Stomach (tissue), 9 donors: ENCODE measurements around the gene DBN1. TPM values are rescaled to one million over a fixed set of nuclear protein-coding genes. Genes with fewer than 3 reads are reported as not detected.
A peak's percentile ranks its signal among the peaks of the same experiment; 100 is the strongest.

Source experiments
- DNase-seq, 2 donors: peaks; one replicate each; pipeline versions ENCODE4 v3.0.0 to v3.0.0-alpha.2; 2013 to 2019
- H3K27ac ChIP-seq, 5 donors: fragments of 200-600 bp in 4 of 5; sonication (generic) in 4 of 5; one replicate each; pipeline ENCODE4 v1.5.1; 2013 to 2019; ENCODE audit warnings: mild to moderate bottlenecking in 1 of 5, moderate library complexity in 1 of 5
- H3K27me3 ChIP-seq, 3 donors: fragments of 200-600 bp; sonication (generic); one replicate each; pipeline ENCODE4 v1.5.1; 2017 to 2019; ENCODE audit warnings: mixed run types in 1 of 3
- H3K36me3 ChIP-seq, 4 donors: fragments of 200-600 bp; sonication (generic); 1 replicate in 3 of 4; 2 replicates in 1 of 4; pipeline ENCODE4 v1.5.1; 2016 to 2019
- H3K4me1 ChIP-seq, 4 donors: fragments of 200-600 bp; sonication (generic); one replicate each; pipeline ENCODE4 v1.5.1; 2016 to 2019
- H3K4me3 ChIP-seq, 4 donors: fragments of 200-600 bp; sonication (generic) in 3 of 4; one replicate each; pipeline ENCODE4 v1.5.1; 2016 to 2019; ENCODE audit warnings: mild to moderate bottlenecking in 1 of 4
- H3K9me3 ChIP-seq, 4 donors: fragments of 200-600 bp; sonication (generic); one replicate each; pipeline ENCODE4 v1.5.1; 2016 to 2019
- EP300 ChIP-seq: sonication (generic); formaldehyde crosslinking; IDR thresholded peaks from one replicate; pipeline ENCODE4 v1.6.1; 2017; ENCODE audit warnings: antibody characterized with exemption
- POLR2A ChIP-seq, 4 donors: fragments of 450-650 bp; IDR thresholded peaks; one replicate each; pipeline ENCODE4 v1.6.1; 2016; ENCODE audit warnings: antibody characterized with exemption in 4 of 4, control low read depth in 2 of 4, mild to moderate bottlenecking in 1 of 4, moderate library complexity in 1 of 4
- POLR2AphosphoS5 ChIP-seq, 3 donors: sonication (generic); formaldehyde crosslinking; IDR thresholded peaks; one replicate each; pipeline ENCODE4 v1.6.1; 2016; ENCODE audit warnings: antibody characterized with exemption in 3 of 3
- WGBS, 5 donors: extraction: QIAGEN DNeasy Blood & Tissue Kit in 3 of 5; methylation state at CpG; one replicate each; pipeline versions ENCODE4 v1.1.5 to v1.1.7; 2013 to 2018; 5-methylcytosine and 5-hydroxymethylcytosine counted together
- intact Hi-C: fragments of 100-400 bp; cut with DNase I; formaldehyde crosslinking; loops from one replicate; pipeline ENCODE4 v1.15.1; 2023; ENCODE audit warnings: low total_unique reads
- polyA plus RNA-seq, 3 donors: library from polyadenylated mRNA; stranded (reverse); fragments of 200-250 nt; gene quantifications; one replicate each; pipeline ENCODE4 v1.2.3, GENCODE V29; 2013
- total RNA-seq, 5 donors: library from RNA; depleted of rRNA; stranded (reverse); fragments of >200 nt; gene quantifications; one replicate each; pipeline versions ENCODE4 v1.1.0 to v1.2.3, GENCODE V29; 2014 to 2016
- TF ChIP-seq, protein P1 (sequence below), 7 experiments: fragments of 450-650 bp in 4 of 7; fragments of 200-600 bp in 3 of 7; sonication (generic) in 3 of 7; IDR thresholded peaks; one replicate each; pipeline ENCODE4 v1.5.1; 2016 to 2019; ENCODE audit warnings: antibody characterized with exemption in 7 of 7, control low read depth in 2 of 7, mild to moderate bottlenecking in 1 of 7
- donor health status: healthy with polysubstance abuse.
- donor health status: Bipolar disorder and iron deficiency.
- donor health status: healthy.

The DBN1 gene
- total and polyA plus RNA-seq, 8 donors: 14.7 to 78.1 (median 36.5) TPM

DNA sequence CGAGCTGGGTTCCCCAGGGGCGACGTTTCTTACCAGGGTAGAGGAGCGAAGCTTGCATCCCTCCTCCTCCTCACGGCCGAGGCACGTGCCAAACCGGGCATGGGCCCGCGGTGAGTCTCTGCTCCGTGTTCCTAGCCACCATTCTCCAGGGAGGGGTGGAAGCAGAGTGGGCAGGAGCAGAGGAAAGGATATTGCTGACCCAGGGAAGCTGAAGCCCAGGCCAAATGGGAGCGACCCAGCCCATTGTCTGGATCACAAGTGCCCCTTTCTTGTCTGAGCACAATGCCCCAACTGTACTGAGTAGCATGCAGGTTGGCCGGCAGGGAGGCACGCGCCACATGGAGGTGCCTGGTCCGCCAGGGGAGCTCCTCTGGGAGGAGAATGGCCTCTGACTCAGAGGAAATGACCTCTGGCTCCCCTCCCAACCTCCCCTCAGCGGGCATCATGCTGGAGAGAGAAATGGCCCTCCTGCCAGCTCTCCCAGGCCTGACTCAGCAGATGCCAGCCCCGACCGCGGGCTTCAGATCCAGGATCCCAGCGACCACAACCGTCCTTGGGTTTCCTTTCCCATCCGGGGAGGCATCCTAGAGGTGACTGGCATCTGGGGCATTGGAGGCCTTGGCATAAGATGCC is 25.7 kb downstream of the DBN1 start:
- Histone ChIP-seq H3K9me3 (no peaks in the 10 kb centered on the region), H3K27ac (peak overlapping the region in 1 of 5 donors; percentile 23), H3K36me3 (peaks cover 0 to 2% (median 2%) of the 10 kb centered on the region in 4 donors), H3K27me3 (peaks cover 0 to 49% (median 12%) of the 10 kb centered on the region in 3 donors), H3K4me3 (peak overlapping the region; percentile 58 to 75 (median 70)), H3K4me1 (peaks cover 23 to 34% (median 27%) of the 10 kb centered on the region in 4 donors)
- DNase-seq: peak; percentile 54 to 81
- intact Hi-C loops: no loop called here
- TF ChIP-seq, protein P1, sequence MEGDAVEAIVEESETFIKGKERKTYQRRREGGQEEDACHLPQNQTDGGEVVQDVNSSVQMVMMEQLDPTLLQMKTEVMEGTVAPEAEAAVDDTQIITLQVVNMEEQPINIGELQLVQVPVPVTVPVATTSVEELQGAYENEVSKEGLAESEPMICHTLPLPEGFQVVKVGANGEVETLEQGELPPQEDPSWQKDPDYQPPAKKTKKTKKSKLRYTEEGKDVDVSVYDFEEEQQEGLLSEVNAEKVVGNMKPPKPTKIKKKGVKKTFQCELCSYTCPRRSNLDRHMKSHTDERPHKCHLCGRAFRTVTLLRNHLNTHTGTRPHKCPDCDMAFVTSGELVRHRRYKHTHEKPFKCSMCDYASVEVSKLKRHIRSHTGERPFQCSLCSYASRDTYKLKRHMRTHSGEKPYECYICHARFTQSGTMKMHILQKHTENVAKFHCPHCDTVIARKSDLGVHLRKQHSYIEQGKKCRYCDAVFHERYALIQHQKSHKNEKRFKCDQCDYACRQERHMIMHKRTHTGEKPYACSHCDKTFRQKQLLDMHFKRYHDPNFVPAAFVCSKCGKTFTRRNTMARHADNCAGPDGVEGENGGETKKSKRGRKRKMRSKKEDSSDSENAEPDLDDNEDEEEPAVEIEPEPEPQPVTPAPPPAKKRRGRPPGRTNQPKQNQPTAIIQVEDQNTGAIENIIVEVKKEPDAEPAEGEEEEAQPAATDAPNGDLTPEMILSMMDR (IDR thresholded peaks at IDR 0.05): no peak
- peak in 1 of 3 donors; percentile 40 for TF ChIP-seq POLR2AphosphoS5 (IDR thresholded peaks at IDR 0.05)
- 4 to 14% (median 7%) methylated on average over 9 to 23 of the region's 23 CpGs for WGBS, 5 donors

DNA sequence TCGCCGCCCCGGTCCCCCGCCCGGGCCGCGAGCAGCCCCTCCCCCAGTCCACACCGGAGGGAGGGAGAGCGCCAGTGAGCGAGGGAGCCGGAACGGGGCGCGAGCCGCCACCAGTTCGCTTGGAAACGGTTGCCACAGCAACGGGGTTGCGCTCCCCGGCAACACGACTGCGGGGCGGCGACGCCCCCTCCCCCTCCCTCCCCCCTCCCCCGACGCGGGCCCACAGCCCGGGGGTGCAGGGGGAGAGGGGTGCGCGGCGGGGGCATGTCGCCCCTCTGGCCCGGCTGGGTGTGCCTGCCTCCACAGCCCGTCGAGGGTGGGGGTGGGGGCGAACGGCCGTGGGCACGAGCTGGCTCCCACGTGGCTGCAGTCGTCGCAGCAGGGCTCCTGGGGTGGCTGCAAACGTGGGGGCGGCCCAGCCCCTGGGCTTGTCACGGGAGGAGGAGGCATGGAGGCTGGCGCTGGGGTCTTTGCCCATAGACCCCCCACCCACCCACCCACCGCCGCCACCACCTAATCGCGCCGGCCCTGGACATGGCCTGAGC is 26.3 kb downstream of the DBN1 start:
- Histone ChIP-seq H3K27me3 (peaks cover 0 to 43% (median 12%) of the 10 kb centered on the region in 3 donors), H3K4me1 (peaks cover 23 to 34% (median 27%) of the 10 kb centered on the region in 4 donors), H3K36me3 (peaks cover 0 to 8% (median 8%) of the 10 kb centered on the region in 4 donors), H3K9me3 (no peaks in the 10 kb centered on the region), H3K4me3 (peak overlapping the region; percentile 58 to 75 (median 70)), H3K27ac (peak overlapping the region in 4 of 5 donors; percentile 32 to 73 (median 56))
- DNase-seq: peak; percentile 46 to 91
- TF ChIP-seq POLR2AphosphoS5 (IDR thresholded peaks at IDR 0.05) (no peak), EP300 (no peak), POLR2A (IDR thresholded peaks at IDR 0.05) (no peak)
- TF ChIP-seq, protein P1 (IDR thresholded peaks at IDR 0.05): no peak
- 0 to 4% (median 1%) methylated on average over 3 to 50 of the region's 52 CpGs for WGBS, 5 donors
- intact Hi-C loops: no loop called here

DNA sequence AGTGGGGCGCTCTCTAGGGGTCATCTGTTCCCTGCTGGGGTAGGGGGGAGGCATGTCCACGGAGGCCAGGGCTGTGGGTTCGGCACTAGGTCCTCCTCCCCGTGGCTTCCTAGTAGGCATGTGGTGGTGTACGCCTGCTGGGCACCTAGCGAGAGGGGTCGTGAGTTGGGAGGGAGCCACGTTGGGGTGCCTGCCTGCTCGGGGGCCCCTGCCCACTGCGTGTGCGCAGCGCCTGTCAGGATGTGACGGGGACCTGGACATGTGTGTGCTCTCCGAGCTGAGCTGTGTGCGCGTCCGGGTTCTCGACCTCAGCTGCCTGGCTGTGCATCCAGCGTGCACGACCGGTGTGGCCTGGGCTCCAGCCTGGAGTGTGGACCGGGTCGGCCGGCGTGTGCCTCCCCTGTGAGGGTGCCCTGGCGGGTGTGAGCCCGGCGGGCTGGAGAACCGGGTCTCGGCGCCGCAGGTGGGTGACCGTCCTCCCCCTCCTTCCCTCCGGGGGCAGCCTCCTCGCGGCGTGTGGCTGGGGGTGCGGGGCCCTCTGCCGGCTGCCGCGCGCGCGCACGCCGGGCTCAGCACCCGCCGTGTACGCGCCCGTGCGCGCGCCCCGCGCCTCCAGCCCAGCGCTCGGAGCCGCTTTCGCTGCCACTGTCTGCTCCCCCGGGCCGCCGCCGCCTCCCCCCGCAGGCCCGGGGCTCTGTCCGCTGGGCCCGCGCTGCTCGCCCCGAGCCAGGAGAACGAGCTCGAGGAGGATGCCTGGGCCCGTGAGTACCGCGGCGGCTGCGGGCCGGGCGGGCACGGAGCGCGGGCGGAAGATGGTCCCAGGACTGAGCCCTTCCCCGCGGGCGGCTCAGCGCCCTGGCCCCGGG is 27.0 kb downstream of the DBN1 start, which contains the start of gene PRR7:
TSS of gene PRR7 (plus strand) at position 615 of the 866 bp plus-strand sequence. CDS start 8,254 bp downstream, outside the sequence.
- H3K4me1 ChIP-seq: peaks cover 23 to 34% (median 27%) of the 10 kb centered on the region in 4 donors
- peak within 1 kb of the TSS; percentile 32 to 73 (median 46) for H3K27ac ChIP-seq
- H3K9me3 ChIP-seq: no peaks in the 10 kb centered on the region
- H3K27me3 ChIP-seq: peaks cover 0 to 42% (median 12%) of the 10 kb centered on the region in 3 donors
- H3K36me3 ChIP-seq: peaks cover 6 to 15% (median 15%) of the 10 kb centered on the region in 4 donors
- H3K4me3 ChIP-seq: peak within 1 kb of the TSS; percentile 58 to 75 (median 70)
- DNase-seq: peak; percentile 66 to 90
- TF ChIP-seq, protein P1 (IDR thresholded peaks at IDR 0.05): no peak
- TF ChIP-seq POLR2A (IDR thresholded peaks at IDR 0.05) (no peak), POLR2AphosphoS5 (IDR thresholded peaks at IDR 0.05) (peak in 1 of 3 donors; percentile 17), EP300 (no peak)
- intact Hi-C loops: no loop called here
- 0 to 1% (median 0%) methylated on average over 11 to 76 of the region's 89 CpGs for WGBS, 5 donors

DNA sequence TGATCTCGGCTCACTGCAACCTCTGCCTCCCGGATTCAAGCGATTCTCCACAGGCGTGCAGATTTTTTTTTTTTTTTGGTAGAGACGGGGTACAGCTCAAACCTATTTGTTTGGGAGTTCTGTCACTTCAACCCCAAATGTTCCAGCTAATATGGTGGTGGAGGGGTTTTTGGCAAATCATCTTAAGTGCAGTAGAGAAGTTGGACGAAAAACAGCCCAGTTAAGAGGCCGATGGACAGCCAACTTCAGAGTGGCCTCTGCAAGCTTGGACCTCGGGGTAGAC is 27.6 kb downstream of the DBN1 start:
- H3K27ac ChIP-seq: peak overlapping the region in 3 of 5 donors; percentile 34 to 73 (median 66)
- intact Hi-C loops: no loop called here
- H3K4me1 ChIP-seq: peaks cover 23 to 34% (median 27%) of the 10 kb centered on the region in 4 donors
- H3K36me3 ChIP-seq: peaks cover 11 to 21% (median 21%) of the 10 kb centered on the region in 4 donors
- H3K4me3 ChIP-seq: peak overlapping the region; percentile 58 to 75 (median 70)
- TF ChIP-seq POLR2AphosphoS5 (IDR thresholded peaks at IDR 0.05): no peak
- TF ChIP-seq EP300: no peak
- no peak for TF ChIP-seq POLR2A (IDR thresholded peaks at IDR 0.05)
- no peak for DNase-seq
- WGBS, 5 donors: 4 to 7% (median 5%) methylated on average over 8 of the region's 8 CpGs
- no peaks in the 10 kb centered on the region for H3K9me3 ChIP-seq
- H3K27me3 ChIP-seq: peaks cover 0 to 42% (median 12%) of the 10 kb centered on the region in 3 donors
